ENCODE measurements around the gene TEAD3. TPM values are rescaled to one million over a fixed set of nuclear protein-coding genes. Genes with fewer than 3 reads are reported as not detected.

The TEAD3 gene
- total and polyA plus RNA-seq, 2 of the 4 experiments (the other 2 are of a cell fraction), result 5.2 to 28.0 TPM

Small RNA genes within 50 kb of the gene (microRNA-seq; reads per million reads assigned to microRNA genes)
- 1.0 to 2.9 reads per million in 2 experiments for gene MIR7111 (ENCODE audit: insufficient read depth in 1 of 2, insufficient read length in 1 of 2, unreplicated experiment in 1 of 2)

Small RNA genes within 50 kb of the gene (small RNA-seq; reads per million reads assigned to genes)
- 0 to 0.07 (median 0) reads per million in 5 experiments for gene MIR7111

Other genes starting within 250 kb of the TEAD3 start
- 15.3 and 19.9 TPM in 2 replicates for gene ZNF76, start 237.3 kb downstream of the TEAD3 start, total RNA-seq (2012; rRNA removed)
- gene ZNF76, start 237.3 kb downstream of the TEAD3 start, polyA plus RNA-seq (2012; rRNA removed), result 21.1 and 22.5 TPM in 2 replicates
- 1.9 and 2.5 TPM in 2 replicates for gene DEF6, start 199.3 kb downstream of the TEAD3 start, total RNA-seq (2012; rRNA removed)
- gene DEF6, start 199.3 kb downstream of the TEAD3 start, polyA plus RNA-seq (2012; rRNA removed), result 4.1 and 4.2 TPM in 2 replicates
- gene PPARD, start 154.5 kb downstream of the TEAD3 start, total RNA-seq (2012; rRNA removed), result 10.0 and 10.4 TPM in 2 replicates
- 69.0 and 78.3 TPM in 2 replicates for gene PPARD, start 154.5 kb downstream of the TEAD3 start, polyA plus RNA-seq (2012; rRNA removed)
- gene FANCE, start 44.7 kb downstream of the TEAD3 start, total RNA-seq (2012; rRNA removed), result 7.5 and 9.1 TPM in 2 replicates
- gene FANCE, start 44.7 kb downstream of the TEAD3 start, polyA plus RNA-seq (2012; rRNA removed), result 6.8 and 7.1 TPM in 2 replicates
- gene RPL10A, start 28.7 kb downstream of the TEAD3 start, total RNA-seq (2012; rRNA removed), result 1,746 and 2,310 TPM in 2 replicates
- 3,153 and 3,261 TPM in 2 replicates for gene RPL10A, start 28.7 kb downstream of the TEAD3 start, polyA plus RNA-seq (2012; rRNA removed)
- not detected in 2 replicates for gene TULP1, start 15.8 kb upstream of the TEAD3 start, total RNA-seq (2012; rRNA removed)
- gene TULP1, start 15.8 kb upstream of the TEAD3 start, polyA plus RNA-seq (2012; rRNA removed), result not detected in 2 replicates
- gene FKBP5, start 191.8 kb upstream of the TEAD3 start, total RNA-seq (2012; rRNA removed), result 7.0 and 10.0 TPM in 2 replicates
- gene FKBP5, start 191.8 kb upstream of the TEAD3 start, polyA plus RNA-seq (2012; rRNA removed), result 5.6 and 6.8 TPM in 2 replicates
- gene ARMC12, start 240.0 kb upstream of the TEAD3 start, total RNA-seq (2012; rRNA removed), result 0.18 and 0.28 TPM in 2 replicates
- 0.56 and 0.74 TPM in 2 replicates for gene ARMC12, start 240.0 kb upstream of the TEAD3 start, polyA plus RNA-seq (2012; rRNA removed)